Vagina (tissue), 2 donors: Measurements from ENCODE around the gene ACSM3.

Source experiments
- CTCF ChIP-seq, 3 experiments: fragments of 450-650 bp in 2 of 3; fragments of 200-600 bp in 1 of 3; sonication (generic) in 1 of 3; IDR thresholded peaks; one replicate each; pipeline ENCODE4 v1.5.1; 2017 to 2019; ENCODE audit warnings: antibody characterized with exemption in 3 of 3, mild to moderate bottlenecking in 2 of 3, moderate library complexity in 2 of 3
- POLR2A ChIP-seq, 2 donors: fragments of 450-650 bp; IDR thresholded peaks; one replicate each; pipeline ENCODE4 v1.6.1; 2017; ENCODE audit warnings: antibody characterized with exemption in 2 of 2, mild to moderate bottlenecking in 2 of 2, moderate library complexity in 2 of 2

- TF ChIP-seq POLR2A (IDR thresholded peaks at IDR 0.05) (no peak), CTCF (IDR thresholded peaks at IDR 0.05) (no peak)
Observed at GRCh38 chr16:20818929-20819585, 55.2 kb downstream of the ACSM3 start.
